Measurements from ENCODE around the gene PRODH2.

GRCh38 chr19:35753634-35754369, 58.8 kb downstream of the PRODH2 start:
- TF ChIP-seq CTCF (conservative IDR thresholded peaks at IDR 0.05): no peak
- TF ChIP-seq EZH2 (IDR thresholded peaks at IDR 0.05; ENCODE audit: low read depth): no peak
